Activated naive CD4-positive, alpha-beta T cell (primary cell): ENCODE data around the gene SULT6B1.

Experiments
- DNase-seq, 4 experiments: peaks; one replicate each; lab custom pipeline; 2025; lab: John Stamatoyannopoulos, UW

The SULT6B1 gene

GRCh38 chr2:37149626-37150322 is 38.7 kb downstream of the SULT6B1 start:
- DNase-seq = no peak

GRCh38 chr2:37148325-37148724 is 40.1 kb downstream of the SULT6B1 start:
- no peak for DNase-seq

GRCh38 chr2:37146062-37146461 is 42.4 kb downstream of the SULT6B1 start:
- DNase-seq = no peak

- no peak for DNase-seq
Measured at GRCh38 chr2:37143974-37144373, 44.5 kb downstream of the SULT6B1 start.

GRCh38 chr2:37142546-37142945 is 45.9 kb downstream of the SULT6B1 start:
- no peak for DNase-seq

- no peak for DNase-seq
Measured at GRCh38 chr2:37132914-37133313, 55.6 kb downstream of the SULT6B1 start.

GRCh38 chr2:37125416-37125815 is 63.1 kb downstream of the SULT6B1 start:
- no peak for DNase-seq

GRCh38 chr2:37119157-37119556 is 69.3 kb downstream of the SULT6B1 start:
- DNase-seq = no peak
